Common myeloid progenitor, CD34-positive (primary cell): Measurements from ENCODE around the gene NDUFAF5.
"Not testable (repeated sequence)": the region's sequence is repeated elsewhere in the genome, so short reads cannot be mapped to it uniquely, and the experiment has no call there.

Experiments
- CTCF ChIA-PET: fragments of 350-600 bp; sonication (Branson Sonifier 250); formaldehyde crosslinking; loops from one replicate; lab custom pipeline; 2021; ENCODE audit warnings: antibody characterized with exemption; lab: Charles Lee
- POLR2A ChIA-PET: fragments of 350-600 bp; sonication (Branson Sonifier 250); formaldehyde crosslinking; loops from one replicate; lab custom pipeline; 2021; ENCODE audit warnings: antibody characterized with exemption; lab: Charles Lee
- DNase-seq, 3 donors: peaks; one replicate each; pipeline versions ENCODE4 v3.0.0 to v3.0.0-alpha.2; 2013
- H3K27ac ChIP-seq, 2 experiments: 1 replicate in 1 of 2; 2 replicates in 1 of 2; pipeline ENCODE4 v1.7.0; 2013; ENCODE audit warnings: inconsistent platforms in 2 of 2, low read length in 2 of 2, mild to moderate bottlenecking in 2 of 2, low read depth in 1 of 2, moderate library complexity in 1 of 2; ENCODE audit not compliant: severe bottlenecking in 2 of 2, insufficient read depth in 1 of 2, poor library complexity in 1 of 2
- H3K27me3 ChIP-seq, 5 experiments: replicated peaks in 2 of 5; 1 replicate in 3 of 5; 2 replicates in 2 of 5; pipeline versions ENCODE4 v1.6.1 to v1.7.0; 2013; ENCODE audit warnings: low read length in 4 of 5, mild to moderate bottlenecking in 2 of 5, moderate library complexity in 2 of 5, inconsistent platforms in 1 of 5; ENCODE audit not compliant: insufficient read depth in 5 of 5, control insufficient read depth in 4 of 5
- H3K36me3 ChIP-seq, 4 experiments: 1 replicate in 2 of 4; 2 replicates in 2 of 4; pipeline versions ENCODE4 v1.6.1 to v1.7.0; 2013; ENCODE audit warnings: low read length in 3 of 4, control low read depth in 1 of 4, mild to moderate bottlenecking in 1 of 4; ENCODE audit not compliant: control insufficient read depth in 4 of 4, insufficient read depth in 4 of 4
- H3K4me1 ChIP-seq, 4 experiments: 1 replicate in 3 of 4; 2 replicates in 1 of 4; pipeline versions ENCODE4 v1.6.1 to v1.7.1; 2013; ENCODE audit warnings: low read length in 3 of 4, mild to moderate bottlenecking in 3 of 4, control low read depth in 1 of 4, inconsistent platforms in 1 of 4, moderate library complexity in 1 of 4; ENCODE audit not compliant: control insufficient read depth in 4 of 4, insufficient read depth in 4 of 4; ENCODE audit errors: control extremely low read depth in 1 of 4
- H3K4me3 ChIP-seq, 7 experiments: 1 replicate in 4 of 7; 2 replicates in 3 of 7; pipeline versions ENCODE4 v1.5.1 to v1.7.0; 2013; ENCODE audit warnings: mild to moderate bottlenecking in 7 of 7, low read length in 6 of 7, moderate library complexity in 6 of 7, inconsistent platforms in 2 of 7, low read depth in 2 of 7, control low read depth in 1 of 7; ENCODE audit not compliant: insufficient read depth in 4 of 7, control insufficient read depth in 1 of 7; ENCODE audit errors: extremely low read depth in 1 of 7
- H3K9me3 ChIP-seq, 5 experiments: 1 replicate in 4 of 5; 2 replicates in 1 of 5; pipeline versions ENCODE4 v1.6.1 to v1.7.1; 2013; ENCODE audit warnings: low read length in 4 of 5, mild to moderate bottlenecking in 2 of 5, inconsistent platforms in 1 of 5, low read depth in 1 of 5, moderate library complexity in 1 of 5; ENCODE audit not compliant: control insufficient read depth in 4 of 5, insufficient read depth in 2 of 5; ENCODE audit errors: control extremely low read depth in 1 of 5
- WGBS: methylation state at CpG from one replicate; pipeline ENCODE4 v1.1.5; 2013; ENCODE audit not compliant: insufficient coverage; 5-methylcytosine and 5-hydroxymethylcytosine counted together

The NDUFAF5 gene

DNA sequence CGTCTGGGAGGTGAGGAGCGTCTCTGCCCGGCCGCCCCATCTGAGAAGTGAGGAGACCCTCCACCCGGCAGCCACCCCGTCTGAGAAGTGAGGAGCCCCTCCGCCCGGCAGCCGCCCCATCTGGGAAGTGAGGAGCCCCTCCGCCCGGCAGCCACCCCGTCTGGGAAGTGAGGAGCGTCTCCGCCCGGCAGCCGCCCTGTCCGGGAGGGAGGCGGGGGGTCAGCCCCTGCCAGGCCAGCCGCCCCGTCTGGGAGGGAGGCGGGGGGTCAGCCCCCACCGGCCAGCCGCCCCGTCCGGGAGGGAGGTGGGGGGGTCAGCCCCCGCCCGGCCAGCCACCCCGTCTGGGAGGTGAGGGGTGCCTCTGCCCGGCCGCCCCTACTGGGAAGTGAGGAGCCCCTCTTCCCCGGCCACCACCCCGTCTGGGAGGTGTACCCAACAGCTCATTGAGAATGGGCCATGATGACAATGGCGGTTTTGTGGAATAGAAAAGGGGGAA lies 24.3 kb upstream of the NDUFAF5 start:
- CTCF ChIA-PET, H3K4me1 ChIP-seq, POLR2A ChIA-PET, H3K4me3 ChIP-seq, H3K27me3 ChIP-seq, DNase-seq, H3K27ac ChIP-seq, H3K9me3 ChIP-seq: not testable (repeated sequence)
- peaks cover 14 to 41% (median 28%) of the 10 kb centered on the region in 4 experiments for H3K36me3 ChIP-seq
- WGBS, result 100% methylated on average over 2 of the region's 33 CpGs

DNA sequence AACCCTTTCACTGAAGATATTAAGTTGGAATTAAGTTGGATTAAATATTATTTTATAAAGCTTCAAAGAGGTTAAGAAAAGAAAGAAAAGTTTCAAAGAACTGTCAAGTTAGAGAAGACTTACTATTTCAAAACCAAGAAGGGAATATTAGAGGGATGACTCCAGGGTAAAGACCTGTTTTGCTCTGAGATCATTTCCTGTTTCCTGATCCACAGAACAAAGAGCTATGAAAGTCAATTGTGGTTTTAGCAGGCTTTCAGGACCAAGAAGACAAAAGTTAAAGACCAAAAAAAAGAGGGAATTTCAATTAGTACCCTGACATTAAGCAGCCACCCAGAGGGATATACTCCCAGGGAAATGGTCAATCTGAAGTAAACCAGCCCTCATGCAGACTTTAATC lies 19.5 kb upstream of the NDUFAF5 start:
- Histone ChIP-seq H3K4me3 (no peak overlapping the region), H3K9me3 (peaks cover 0 to 16% (median 6%) of the 10 kb centered on the region in 5 experiments), H3K4me1 (no peaks in the 10 kb centered on the region), H3K27ac (no peak overlapping the region), H3K36me3 (peaks cover 30 to 66% (median 55%) of the 10 kb centered on the region in 4 experiments), H3K27me3 (no peaks in the 10 kb centered on the region)
- no peak for DNase-seq
- ChIA-PET POLR2A (no interaction called here), CTCF (interaction anchor here (1.2 kb wide), 1 partner anchor 11 kb away, joined by 4 read pairs; no protein-coding TSS in a partner anchor)

DNA sequence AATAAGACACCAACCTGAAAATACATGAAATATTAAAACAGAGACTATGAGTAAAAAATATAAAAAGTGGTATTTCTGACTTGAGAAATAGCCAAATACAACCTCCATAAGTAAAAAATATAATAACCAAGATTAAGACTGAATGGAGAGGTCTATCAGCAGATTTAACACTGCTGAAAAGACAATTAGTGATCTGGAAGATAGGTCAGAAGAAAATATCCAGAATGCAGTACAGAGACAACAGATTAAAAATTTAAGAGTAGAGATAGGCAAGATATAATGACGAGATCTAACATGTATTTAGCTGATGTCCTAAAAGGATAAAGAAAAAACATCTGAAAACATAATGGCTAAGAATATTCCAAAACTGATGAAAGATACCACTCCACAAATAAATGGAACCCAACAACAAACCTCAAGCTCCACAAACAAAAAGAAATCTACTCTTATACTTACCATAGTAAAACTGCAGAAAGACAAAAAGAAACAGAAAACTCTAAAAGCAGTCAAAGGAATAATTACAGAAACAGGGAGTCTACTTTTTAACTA lies 18.9 kb upstream of the NDUFAF5 start:
- no CpG with 5 or more reads among the region's 1 CpG for WGBS
- H3K27me3 ChIP-seq, result no peaks in the 10 kb centered on the region
- ChIA-PET CTCF (interaction anchor here (1.2 kb wide), 1 partner anchor 10 kb away, joined by 4 read pairs; no protein-coding TSS in a partner anchor), POLR2A (no interaction called here)
- H3K9me3 ChIP-seq, result peaks cover 0 to 16% (median 6%) of the 10 kb centered on the region in 5 experiments
- no peaks in the 10 kb centered on the region for H3K4me1 ChIP-seq
- no peak overlapping the region for H3K27ac ChIP-seq
- no peak overlapping the region for H3K4me3 ChIP-seq
- DNase-seq, result no peak
- H3K36me3 ChIP-seq, result peaks cover 30 to 72% (median 58%) of the 10 kb centered on the region in 4 experiments

DNA sequence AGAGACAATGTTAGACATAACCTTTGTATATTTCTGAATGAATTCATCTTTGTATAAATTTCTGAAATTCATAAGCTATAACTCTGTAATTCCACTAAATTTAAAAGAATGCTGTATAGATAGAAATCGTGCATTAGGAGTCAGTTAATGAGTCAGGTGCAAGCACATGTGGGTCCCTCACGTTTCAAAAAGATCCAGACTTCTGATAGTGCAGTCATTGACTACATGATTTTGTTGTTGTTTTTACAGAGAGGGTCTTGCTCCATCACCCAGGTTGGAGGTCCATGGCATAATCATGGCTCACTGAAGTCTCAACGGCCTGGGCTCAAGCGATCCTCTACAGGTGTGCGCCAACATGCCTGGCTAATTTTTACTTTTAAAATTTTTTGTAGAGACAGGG lies 14.7 kb upstream of the NDUFAF5 start:
- 100% methylated on average over 5 of the region's 5 CpGs for WGBS
- POLR2A ChIA-PET, result no interaction called here
- H3K27me3 ChIP-seq, result no peaks in the 10 kb centered on the region
- no peaks in the 10 kb centered on the region for H3K4me1 ChIP-seq
- H3K36me3 ChIP-seq, result peaks cover 25 to 73% (median 52%) of the 10 kb centered on the region in 4 experiments
- peaks cover 0 to 16% (median 6%) of the 10 kb centered on the region in 5 experiments for H3K9me3 ChIP-seq
- no peak overlapping the region for H3K4me3 ChIP-seq
- CTCF ChIA-PET, result interaction anchor here (1.0 to 3.2 kb wide), 3 partner anchors 14 to 159 kb away, joined by 4 to 14 read pairs (median 5); partner anchors contain the start of genes ESF1 and NDUFAF5
- no peak for DNase-seq
- peak overlapping the region in 1 of 2 experiments; percentile 3 for H3K27ac ChIP-seq

DNA sequence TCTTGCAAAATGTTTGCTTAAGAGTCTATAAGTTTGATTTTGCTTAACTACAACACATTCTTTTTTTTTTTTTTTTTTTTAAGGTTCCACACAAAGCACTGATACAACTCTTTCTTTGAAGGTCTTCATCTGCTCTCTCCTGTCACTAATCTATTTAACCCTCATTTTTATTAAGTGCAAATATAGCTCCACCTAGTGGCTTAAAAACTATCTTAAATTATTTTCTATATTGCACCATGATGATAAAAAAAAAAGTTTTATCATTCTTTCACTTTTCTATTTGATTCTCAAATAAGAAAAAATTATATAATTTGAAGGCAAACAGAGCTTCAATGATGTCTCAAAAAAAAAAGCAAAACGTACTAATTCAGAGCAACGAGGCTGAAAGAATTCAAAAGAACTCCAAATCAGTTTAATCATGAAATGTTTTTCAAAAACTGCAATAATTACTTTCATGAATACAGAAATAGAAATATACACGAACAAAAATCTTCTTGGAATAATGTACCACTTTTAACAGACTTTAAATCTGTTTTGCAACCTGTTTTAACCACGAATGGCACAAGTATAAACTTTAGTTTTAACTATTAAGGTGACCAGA lies 12.9 kb upstream of the NDUFAF5 start:
- CTCF ChIA-PET, result interaction anchor here (0.7 to 3.2 kb wide), 11 partner anchors 9 to 847 kb away, joined by 3 to 14 read pairs (median 4); partner anchors contain the start of genes ESF1 and NDUFAF5
- Histone ChIP-seq H3K4me3 (no peak overlapping the region), H3K36me3 (peaks cover 11 to 71% (median 45%) of the 10 kb centered on the region in 4 experiments), H3K27me3 (no peaks in the 10 kb centered on the region), H3K9me3 (peaks cover 0 to 5% (median 0%) of the 10 kb centered on the region in 5 experiments), H3K27ac (no peak overlapping the region), H3K4me1 (no peaks in the 10 kb centered on the region)
- no CpG with 5 or more reads among the region's 4 CpGs for WGBS
- POLR2A ChIA-PET, result interaction anchor here (0.6 kb wide), 1 partner anchor 12 kb away, joined by 3 read pairs; no protein-coding TSS in a partner anchor
- peak; percentile 17 to 42 (median 39) for DNase-seq

DNA sequence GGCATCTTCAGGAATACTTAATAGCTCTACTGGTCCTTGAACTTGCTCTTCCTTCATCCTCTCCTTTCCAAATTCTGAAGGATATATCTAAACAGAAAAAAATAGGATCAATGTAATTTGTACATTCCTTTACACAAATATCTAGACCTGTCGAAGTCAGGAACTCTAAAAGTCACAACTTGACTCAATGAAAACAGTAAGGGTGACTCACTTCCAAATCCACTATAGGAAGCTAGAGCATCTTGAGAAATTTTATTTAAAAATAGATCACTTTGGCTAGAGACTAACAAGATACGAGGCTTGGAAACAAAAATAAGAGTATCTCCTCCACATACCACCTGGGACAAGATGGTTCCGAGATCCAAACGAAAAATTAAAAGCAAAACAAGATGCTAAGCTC lies 12.3 kb upstream of the NDUFAF5 start:
- H3K9me3 ChIP-seq, result peaks cover 0 to 2% (median 0%) of the 10 kb centered on the region in 5 experiments
- no CpG with 5 or more reads among the region's 4 CpGs for WGBS
- H3K36me3 ChIP-seq, result peaks cover 11 to 71% (median 42%) of the 10 kb centered on the region in 4 experiments
- no peak for DNase-seq
- ChIA-PET POLR2A (no interaction called here), CTCF (interaction anchor here (0.6 to 3.2 kb wide), 7 partner anchors 9 to 1208 kb away, joined by 3 to 14 read pairs (median 8); partner anchors contain the start of genes ESF1 and NDUFAF5)
- H3K27me3 ChIP-seq, result no peaks in the 10 kb centered on the region
- no peaks in the 10 kb centered on the region for H3K4me1 ChIP-seq
- no peak overlapping the region for H3K4me3 ChIP-seq
- no peak overlapping the region for H3K27ac ChIP-seq

DNA sequence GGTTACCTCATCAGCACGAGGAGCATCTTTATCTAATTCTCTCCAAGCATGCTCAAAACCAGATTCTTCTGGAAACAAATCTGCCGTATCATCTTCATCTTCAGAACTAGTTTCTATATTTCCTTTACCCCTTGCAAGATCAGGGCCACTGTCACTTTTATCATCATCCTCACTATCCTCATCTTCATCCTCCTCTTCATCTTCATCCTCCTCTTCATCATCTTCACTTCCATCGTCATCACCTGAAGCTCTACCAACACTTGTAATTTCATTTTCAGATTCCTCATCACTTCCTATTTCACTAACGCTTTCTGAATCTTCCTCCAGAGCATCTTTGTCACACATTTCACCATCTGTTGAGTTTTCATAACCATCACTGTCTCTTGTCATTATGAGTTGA lies 9.0 kb upstream of the NDUFAF5 start:
- CTCF ChIA-PET, result interaction anchor here (1.1 to 2.6 kb wide), 4 partner anchors 9 to 18 kb away, joined by 4 to 7 read pairs (median 4); partner anchors contain the start of genes ESF1 and NDUFAF5
- no peak overlapping the region for H3K27ac ChIP-seq
- no peaks in the 10 kb centered on the region for H3K9me3 ChIP-seq
- H3K4me1 ChIP-seq, result no peaks in the 10 kb centered on the region
- WGBS, result 100% methylated on average over 3 of the region's 4 CpGs
- no peak for DNase-seq
- H3K4me3 ChIP-seq, result no peak overlapping the region
- POLR2A ChIA-PET, result no interaction called here
- H3K27me3 ChIP-seq, result no peaks in the 10 kb centered on the region
- H3K36me3 ChIP-seq, result peaks cover 10 to 65% (median 32%) of the 10 kb centered on the region in 4 experiments
